Astrocyte (in vitro differentiated cells and primary cell): ENCODE data around the gene RASD1. TPM values are rescaled to one million over a fixed set of nuclear protein-coding genes. Genes with fewer than 3 reads are reported as not detected.

ENCODE experiments used
- DNase-seq: peaks from one replicate; pipeline ENCODE4 v3.0.0-alpha.2; 2010; ENCODE audit warnings: low read depth
- FAIRE-seq: peaks from 2 replicates; lab custom pipeline; 2011; peaks lifted over from hg19 to GRCh38; lab: Jason Lieb, UNC
- H2AFZ ChIP-seq: 2 replicates; pipeline ENCODE4 v1.6.0; 2012; ENCODE audit warnings: low read depth, low read length, inconsistent platforms
- H3K27ac ChIP-seq: 2 replicates; pipeline ENCODE4 v1.5.1; 2011; ENCODE audit warnings: low read depth, low read length, inconsistent platforms
- H3K27me3 ChIP-seq: 2 replicates; pipeline ENCODE4 v1.6.0; 2011; ENCODE audit warnings: low read length, inconsistent platforms; ENCODE audit not compliant: insufficient read depth
- H3K36me3 ChIP-seq: 2 replicates; pipeline ENCODE4 v1.5.1; 2011; ENCODE audit warnings: low read length, inconsistent platforms; ENCODE audit not compliant: insufficient read depth
- H3K4me1 ChIP-seq: 2 replicates; pipeline ENCODE4 v1.5.1; 2011; ENCODE audit warnings: low read length, inconsistent platforms; ENCODE audit not compliant: insufficient read depth
- H3K4me2 ChIP-seq: 2 replicates; pipeline ENCODE4 v1.6.0; 2012; ENCODE audit warnings: low read length, inconsistent platforms
- H3K4me3 ChIP-seq: 2 replicates; pipeline ENCODE4 v1.5.1; 2011; ENCODE audit warnings: low read depth, mild to moderate bottlenecking, low read length, inconsistent platforms; ENCODE audit not compliant: insufficient read depth
- H3K79me2 ChIP-seq: 2 replicates; pipeline ENCODE4 v1.6.0; 2012; ENCODE audit warnings: mild to moderate bottlenecking, low read length, inconsistent platforms; ENCODE audit not compliant: insufficient read depth
- H3K9ac ChIP-seq: 2 replicates; pipeline ENCODE4 v1.6.0; 2012; ENCODE audit warnings: mild to moderate bottlenecking, low read length, inconsistent platforms
- H3K9me3 ChIP-seq: 2 replicates; pipeline ENCODE4 v1.5.1; 2012; ENCODE audit warnings: low read depth, mild to moderate bottlenecking, low read length, inconsistent platforms; ENCODE audit not compliant: insufficient read depth
- H4K20me1 ChIP-seq: 2 replicates; pipeline ENCODE4 v1.6.0; 2012; ENCODE audit warnings: low read length, inconsistent platforms; ENCODE audit not compliant: insufficient read depth
- H3K27ac Mint-ChIP-seq: one replicate; pipeline ENCODE4 v1.8.0; 2021; ENCODE audit warnings: mild to moderate bottlenecking, mixed read lengths; ENCODE audit not compliant: unreplicated experiment
- H3K27me3 Mint-ChIP-seq: one replicate; pipeline ENCODE4 v1.8.0; 2021; ENCODE audit warnings: low read depth, mixed read lengths; ENCODE audit not compliant: unreplicated experiment
- H3K36me3 Mint-ChIP-seq: one replicate; pipeline ENCODE4 v1.8.0; 2021; ENCODE audit warnings: low read depth, mixed read lengths; ENCODE audit not compliant: unreplicated experiment
- H3K4me1 Mint-ChIP-seq: one replicate; pipeline ENCODE4 v1.8.0; 2021; ENCODE audit warnings: low read depth, mixed read lengths; ENCODE audit not compliant: unreplicated experiment
- H3K4me3 Mint-ChIP-seq: one replicate; pipeline ENCODE4 v1.8.0; 2021; ENCODE audit warnings: mild to moderate bottlenecking, moderate library complexity, mixed read lengths; ENCODE audit not compliant: unreplicated experiment
- H3K9me3 Mint-ChIP-seq: one replicate; pipeline ENCODE4 v1.8.0; 2021; ENCODE audit warnings: mild to moderate bottlenecking, mixed read lengths; ENCODE audit not compliant: unreplicated experiment
- EZH2 ChIP-seq: IDR thresholded peaks from 2 replicates; pipeline ENCODE4 v1.6.1; 2012; ENCODE audit warnings: mild to moderate bottlenecking, low read length, inconsistent platforms; ENCODE audit not compliant: insufficient read depth
- total RNA-seq: library from RNA; stranded (reverse); gene quantifications from 2 replicates; pipeline ENCODE4 v1.2.1, GENCODE V29; 2021
- TF ChIP-seq, protein P1 (sequence below): IDR thresholded peaks from 2 replicates; pipeline ENCODE4 v1.5.1; 2011; ENCODE audit warnings: low read depth, mild to moderate bottlenecking, inconsistent platforms, low read length, moderate library complexity; ENCODE audit not compliant: insufficient read depth

The RASD1 gene
- total RNA-seq, 1 donor from 2014 or later = 0.77 TPM

DNA sequence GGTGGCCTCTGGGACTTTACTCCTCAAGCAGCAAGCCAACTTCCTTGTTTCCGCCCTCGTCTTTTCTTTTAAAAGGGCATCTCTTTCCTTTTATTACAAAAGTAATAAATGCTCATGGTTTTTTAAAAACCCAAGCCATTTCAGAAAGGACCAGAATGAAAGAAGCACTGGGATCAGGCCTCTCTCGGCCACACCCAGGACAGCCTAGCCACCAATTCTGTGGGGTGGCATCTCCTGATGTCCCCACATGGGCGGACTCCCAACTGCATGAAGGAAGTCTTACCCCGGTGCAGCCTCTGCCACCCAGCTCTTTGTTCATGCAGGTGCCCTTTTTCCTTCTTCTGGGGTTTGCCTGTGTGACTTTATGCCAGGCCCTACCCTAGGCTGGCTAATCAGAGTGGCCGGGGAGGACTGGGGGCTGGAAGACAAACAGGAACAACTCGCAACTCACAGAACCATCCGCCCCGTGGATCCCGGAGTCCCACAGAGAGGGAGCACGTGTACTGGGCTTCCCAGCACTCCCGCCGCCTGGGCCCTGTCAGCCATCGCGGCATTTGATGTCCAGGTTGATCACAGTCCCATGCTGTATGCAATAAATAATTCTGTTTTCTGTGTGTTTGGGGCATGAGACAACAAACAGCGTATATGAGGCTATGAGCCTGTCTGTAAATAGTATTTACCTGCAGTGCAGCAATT is 2.6 kb upstream of the RASD1 start:
- Histone ChIP-seq H3K4me1 (peaks cover 19% of the 10 kb centered on the region), H3K27me3 (peaks cover 10% of the 10 kb centered on the region), H3K4me3 (no peak overlapping the region), H3K4me2 (no peak overlapping the region), H3K79me2 (no peaks in the 10 kb centered on the region), H3K9ac (no peak overlapping the region), H3K27ac (no peak overlapping the region), H4K20me1 (peaks cover 8% of the 10 kb centered on the region), H2AFZ (no peak overlapping the region), H3K9me3 (no peaks in the 10 kb centered on the region), H3K36me3 (no peaks in the 10 kb centered on the region)
- no peaks in the 10 kb centered on the region for H3K9me3 Mint-ChIP-seq
- H3K4me1 Mint-ChIP-seq = peaks cover 3% of the 10 kb centered on the region
- TF ChIP-seq, protein P1, sequence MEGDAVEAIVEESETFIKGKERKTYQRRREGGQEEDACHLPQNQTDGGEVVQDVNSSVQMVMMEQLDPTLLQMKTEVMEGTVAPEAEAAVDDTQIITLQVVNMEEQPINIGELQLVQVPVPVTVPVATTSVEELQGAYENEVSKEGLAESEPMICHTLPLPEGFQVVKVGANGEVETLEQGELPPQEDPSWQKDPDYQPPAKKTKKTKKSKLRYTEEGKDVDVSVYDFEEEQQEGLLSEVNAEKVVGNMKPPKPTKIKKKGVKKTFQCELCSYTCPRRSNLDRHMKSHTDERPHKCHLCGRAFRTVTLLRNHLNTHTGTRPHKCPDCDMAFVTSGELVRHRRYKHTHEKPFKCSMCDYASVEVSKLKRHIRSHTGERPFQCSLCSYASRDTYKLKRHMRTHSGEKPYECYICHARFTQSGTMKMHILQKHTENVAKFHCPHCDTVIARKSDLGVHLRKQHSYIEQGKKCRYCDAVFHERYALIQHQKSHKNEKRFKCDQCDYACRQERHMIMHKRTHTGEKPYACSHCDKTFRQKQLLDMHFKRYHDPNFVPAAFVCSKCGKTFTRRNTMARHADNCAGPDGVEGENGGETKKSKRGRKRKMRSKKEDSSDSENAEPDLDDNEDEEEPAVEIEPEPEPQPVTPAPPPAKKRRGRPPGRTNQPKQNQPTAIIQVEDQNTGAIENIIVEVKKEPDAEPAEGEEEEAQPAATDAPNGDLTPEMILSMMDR = no peak
- TF ChIP-seq EZH2 = no peak
- H3K27me3 Mint-ChIP-seq = peaks cover 50% of the 10 kb centered on the region
- H3K27ac Mint-ChIP-seq = peak overlapping the region; percentile 41
- DNase-seq (no peak), FAIRE-seq (no peak)
- H3K36me3 Mint-ChIP-seq = peaks cover 5% of the 10 kb centered on the region
- H3K4me3 Mint-ChIP-seq = no peak overlapping the region

- no peak for FAIRE-seq
- TF ChIP-seq, protein P1 = no peak
- TF ChIP-seq EZH2 = no peak
- DNase-seq = no peak
- Histone ChIP-seq H2AFZ (no peak overlapping the region), H3K4me1 (peaks cover 19% of the 10 kb centered on the region), H3K79me2 (no peaks in the 10 kb centered on the region), H3K9ac (no peak overlapping the region), H3K27me3 (peaks cover 10% of the 10 kb centered on the region), H3K9me3 (no peaks in the 10 kb centered on the region), H4K20me1 (peaks cover 14% of the 10 kb centered on the region), H3K4me2 (no peak overlapping the region), H3K4me3 (no peak overlapping the region), H3K36me3 (no peaks in the 10 kb centered on the region), H3K27ac (no peak overlapping the region)
- Mint-ChIP-seq H3K27me3 (peaks cover 44% of the 10 kb centered on the region), H3K4me1 (peaks cover 3% of the 10 kb centered on the region), H3K36me3 (peaks cover 1% of the 10 kb centered on the region), H3K9me3 (no peaks in the 10 kb centered on the region), H3K27ac (no peak overlapping the region), H3K4me3 (no peak overlapping the region)
Measured at GRCh38 chr17:17497845-17498520, 1.8 kb upstream of the RASD1 start.
